Testis (tissue), 3 donors: Measurements from ENCODE around the gene SMAD7. TPM values are rescaled to one million over a fixed set of nuclear protein-coding genes. Genes with fewer than 3 reads are reported as not detected.

Experiments
- DNase-seq: peaks from one replicate; pipeline ENCODE4 v3.0.0-alpha.2; 2019
- H3K27ac ChIP-seq, 2 donors: fragments of 200-600 bp; sonication (generic); one replicate each; pipeline ENCODE4 v1.5.1; 2019
- H3K27me3 ChIP-seq: fragments of 200-600 bp; sonication (generic); one replicate; pipeline ENCODE4 v1.5.1; 2019
- H3K36me3 ChIP-seq: fragments of 200-600 bp; sonication (generic); one replicate; pipeline ENCODE4 v1.5.1; 2017; ENCODE audit warnings: low read depth; ENCODE audit errors: missing control alignments
- H3K4me1 ChIP-seq: fragments of 200-600 bp; sonication (generic); one replicate; pipeline ENCODE4 v1.5.1; 2019
- H3K4me3 ChIP-seq, 2 donors: fragments of 200-600 bp; sonication (generic); one replicate each; pipeline ENCODE4 v1.5.1; 2017 to 2019
- H3K9me3 ChIP-seq: fragments of 200-600 bp; sonication (generic); one replicate; pipeline ENCODE4 v1.5.1; 2017
- CTCF ChIP-seq, 3 experiments: fragments of 450-650 bp in 2 of 3; fragments of 200-600 bp in 1 of 3; sonication (generic) in 1 of 3; IDR thresholded peaks; one replicate each; pipeline ENCODE4 v1.5.1; 2016 to 2019; ENCODE audit warnings: antibody characterized with exemption in 3 of 3, mild to moderate bottlenecking in 2 of 3, moderate library complexity in 1 of 3
- POLR2A ChIP-seq: fragments of 450-650 bp; IDR thresholded peaks from one replicate; pipeline ENCODE4 v1.6.1; 2017; ENCODE audit warnings: antibody characterized with exemption, mild to moderate bottlenecking, moderate library complexity
- WGBS, 2 donors: methylation state at CpG; one replicate each; pipeline ENCODE4 v1.1.5; 2018; 5-methylcytosine and 5-hydroxymethylcytosine counted together
- intact Hi-C: fragments of 100-400 bp; cut with DNase I; formaldehyde crosslinking; loops from one replicate; pipeline ENCODE4 v1.15.1; 2023; ENCODE audit warnings: low total_unique reads
- polyA plus RNA-seq: library from polyadenylated mRNA; stranded (reverse); fragments of 350-450 nt; fragmentation: Illumina TruSeq; extraction: RNeasy Lipid Tissue Mini Kit (QIAGEN cat#74804); gene quantifications from one replicate; pipeline ENCODE4 v1.2.3, GENCODE V29; 2014; ENCODE audit warnings: low read depth, low replicate concordance; ENCODE audit not compliant: insufficient read depth
- total RNA-seq, 2 donors: library from RNA; depleted of rRNA; stranded (reverse); fragments of >200 nt; gene quantifications; one replicate each; pipeline ENCODE4 v1.2.3, GENCODE V29; 2016

The SMAD7 gene
- total and polyA plus RNA-seq, 3 donors from 2014 or later: 7.5 to 14.6 (median 9.8) TPM

DNA sequence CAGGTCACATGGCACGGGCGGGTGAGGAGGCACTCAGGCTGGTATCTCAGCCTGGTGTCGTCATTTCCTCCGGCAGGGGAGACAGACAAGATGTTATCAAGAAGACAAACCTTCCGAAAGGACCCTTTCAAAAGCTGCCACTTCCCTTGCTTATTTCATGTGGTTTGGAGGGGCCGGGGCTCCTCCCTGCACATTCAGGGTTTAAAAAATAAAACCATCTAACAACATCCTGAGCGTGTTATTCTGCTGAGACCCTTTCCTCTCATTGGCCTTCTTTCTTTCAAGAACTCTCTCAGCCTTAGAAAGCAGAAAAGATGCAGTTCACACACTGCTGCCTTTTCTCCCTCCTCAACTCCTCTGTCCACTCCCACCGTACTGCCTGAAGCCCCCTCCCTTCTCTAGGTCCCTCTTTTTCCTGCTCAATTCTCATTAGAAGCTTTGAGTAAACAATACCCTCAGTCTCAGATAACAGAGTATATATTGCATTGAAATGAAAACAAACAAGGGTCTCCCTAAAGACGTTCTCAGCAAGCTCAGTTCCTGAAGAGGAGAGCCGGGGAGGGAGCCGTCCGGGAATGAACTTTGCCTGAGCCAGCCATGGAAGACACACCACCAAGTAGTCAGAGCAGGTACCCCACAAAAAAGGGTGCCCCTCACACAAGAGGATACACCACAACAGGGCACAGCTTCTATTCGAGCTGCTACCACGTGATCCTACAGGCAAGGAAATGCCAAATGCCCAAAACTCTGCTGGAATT lies 9.7 kb downstream of the SMAD7 start:
- H3K27ac ChIP-seq: no peak overlapping the region
- TF ChIP-seq POLR2A (no peak), CTCF (IDR thresholded peaks at IDR 0.05) (no peak)
- no peak overlapping the region for H3K4me3 ChIP-seq
- H3K27me3 ChIP-seq: no peaks in the 10 kb centered on the region
- no peaks in the 10 kb centered on the region for H3K9me3 ChIP-seq
- DNase-seq: no peak
- whole genome bisulfite sequencing, 2 donors: 72 to 73% methylated on average over 14 of the region's 14 CpGs
- intact Hi-C loops: no loop called here
- H3K4me1 ChIP-seq: peaks cover 20% of the 10 kb centered on the region
- H3K36me3 ChIP-seq: no peaks in the 10 kb centered on the region

DNA sequence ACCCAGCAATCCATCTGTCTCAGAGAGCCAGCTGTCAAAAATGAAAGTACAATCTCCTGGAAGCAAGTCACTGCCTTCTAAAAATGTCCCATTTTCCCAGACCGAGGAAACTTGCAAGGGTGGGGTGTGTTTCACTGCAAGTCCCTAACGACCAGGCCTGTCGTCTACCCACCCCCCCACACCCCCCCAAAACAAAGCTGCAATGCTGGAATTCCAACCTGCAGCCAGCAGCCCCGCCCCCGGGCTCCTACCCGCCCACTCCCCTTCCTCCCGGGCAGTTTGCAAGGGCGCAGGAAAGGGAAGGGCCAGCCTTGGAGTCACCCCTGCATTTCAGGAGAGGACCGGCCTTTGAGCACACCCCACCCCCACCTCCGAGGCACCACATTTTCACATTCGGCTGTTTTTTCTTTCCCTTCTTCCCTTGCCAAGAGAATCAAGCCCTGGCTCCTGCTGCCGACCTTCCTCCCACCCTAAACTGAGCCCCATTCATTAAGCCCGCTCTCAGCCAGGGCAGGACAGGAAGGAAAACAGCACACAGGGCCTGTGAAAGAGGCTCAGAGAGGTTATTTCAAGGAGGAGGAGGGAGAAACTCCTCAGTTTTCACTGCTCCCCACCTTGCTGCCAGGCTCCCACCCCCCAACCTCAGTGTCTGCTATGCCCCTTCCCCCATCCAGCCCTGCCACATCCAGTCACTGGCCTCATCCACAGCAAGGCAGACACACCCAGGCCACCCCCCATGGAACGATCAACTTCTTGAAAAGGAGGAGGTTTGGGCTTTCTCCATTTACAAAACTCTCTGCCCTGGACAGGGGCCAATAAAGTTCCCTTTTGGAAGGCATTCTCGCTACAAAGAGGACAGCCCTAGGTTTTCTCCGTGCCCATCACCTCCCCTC lies 11.3 kb downstream of the SMAD7 start:
- intact Hi-C loops: no loop called here

DNA sequence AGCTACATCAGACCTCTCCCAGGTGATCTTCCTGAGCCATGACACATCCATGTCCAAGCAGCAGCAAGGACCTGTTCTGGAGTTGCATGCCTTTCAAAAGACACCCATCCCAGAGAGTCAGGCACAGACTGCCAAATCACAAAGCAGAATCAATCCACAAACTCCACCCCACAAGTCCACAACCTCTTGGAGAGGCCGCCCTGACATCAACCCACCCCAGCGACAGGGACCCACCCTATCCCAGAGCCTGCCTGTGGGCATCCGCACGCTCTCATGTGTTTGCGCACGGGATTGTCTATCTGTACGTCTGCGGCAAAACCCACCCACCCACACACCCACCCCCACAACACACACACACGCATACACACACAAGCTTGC lies 11.9 kb downstream of the SMAD7 start:
- Histone ChIP-seq H3K9me3 (no peaks in the 10 kb centered on the region), H3K4me1 (peaks cover 31% of the 10 kb centered on the region), H3K36me3 (no peaks in the 10 kb centered on the region), H3K27me3 (no peaks in the 10 kb centered on the region), H3K27ac (no peak overlapping the region), H3K4me3 (no peak overlapping the region)
- intact Hi-C loops: no loop called here
- TF ChIP-seq CTCF (IDR thresholded peaks at IDR 0.05) (no peak), POLR2A (no peak)
- WGBS, 2 donors: 51 to 55% methylated on average over 5 to 9 of the region's 9 CpGs
- DNase-seq: no peak

More for the DNA sequence above, 11.3 kb downstream of the SMAD7 start:
- peak overlapping the region; percentile 7 to 14 for H3K27ac ChIP-seq
- no peaks in the 10 kb centered on the region for H3K9me3 ChIP-seq
- TF ChIP-seq POLR2A: no peak
- TF ChIP-seq CTCF (IDR thresholded peaks at IDR 0.05): no peak
- H3K4me3 ChIP-seq: no peak overlapping the region
- WGBS, 2 donors: 13 to 14% methylated on average over 9 to 14 of the region's 16 CpGs
- no peaks in the 10 kb centered on the region for H3K27me3 ChIP-seq
- no peaks in the 10 kb centered on the region for H3K36me3 ChIP-seq
- DNase-seq: no peak
- peaks cover 31% of the 10 kb centered on the region for H3K4me1 ChIP-seq

GRCh38 chr18:48937869-48938750 lies 12.7 kb downstream of the SMAD7 start:
- 81 to 84% methylated on average over 6 of the region's 6 CpGs for WGBS, 2 donors
- Histone ChIP-seq H3K36me3 (no peaks in the 10 kb centered on the region), H3K27me3 (no peaks in the 10 kb centered on the region), H3K4me3 (no peak overlapping the region), H3K27ac (no peak overlapping the region), H3K9me3 (no peaks in the 10 kb centered on the region), H3K4me1 (peaks cover 31% of the 10 kb centered on the region)
- TF ChIP-seq POLR2A (no peak), CTCF (IDR thresholded peaks at IDR 0.05) (no peak)
- intact Hi-C loops: no loop called here
- no peak for DNase-seq
